ENCODE data around the gene PDE6D.

PDE6D gene

GRCh38 chr2:231682603-231683291, 98.3 kb downstream of the PDE6D start:
- no peak for DNase-seq (ENCODE audit: low spot score)

Data from activated CD4-positive, alpha-beta T cell treated with anti-CD3 and anti-CD28 coated beads, Interleukin-2, Interleukin-4, amounts not matched to agents 100 ng/mL and 50 ng/mL, durations not matched to agents 16 hours and 8 hours (primary cell).